ENCODE results near the gene SEC14L2. TPM values are rescaled to one million over a fixed set of nuclear protein-coding genes. Genes with fewer than 3 reads are reported as not detected.

The SEC14L2 gene
- 0.46 TPM for polyA plus RNA-seq (2012; ENCODE audit: low read depth, missing spikeins)

- FAIRE-seq (peak; percentile 70), DNase-seq (ENCODE audit: insufficient read length, low spot score) (no peak)
- TF ChIP-seq PAX5 (IDR thresholded peaks at IDR 0.05; ENCODE audit: insufficient read depth, low read length, severe bottlenecking) (no peak), SPI1 (IDR thresholded peaks at IDR 0.05; ENCODE audit: low read depth, low read length) (no peak), POLR2A (IDR thresholded peaks at IDR 0.05; ENCODE audit: low read depth, low read length) (no peak), TAF1 (IDR thresholded peaks at IDR 0.05; ENCODE audit: low read depth, low read length) (no peak), POLR2AphosphoS5 (IDR thresholded peaks at IDR 0.05; ENCODE audit: low read depth, low read length) (no peak), POU2F2 (IDR thresholded peaks at IDR 0.05; ENCODE audit: low read depth, low read length) (no peak)
Measured at GRCh38 chr22:30396871-30397655, at the start of gene SEC14L2. TSS of gene SEC14L2 (plus strand) at chr22:30397018. CDS start at chr22:30397117, 99 bp downstream.

GRCh38 chr22:30347255-30347892 is 49.4 kb upstream of the SEC14L2 start:
- TF ChIP-seq PAX5 (IDR thresholded peaks at IDR 0.05; ENCODE audit: insufficient read depth, low read length, severe bottlenecking) = no peak
- TF ChIP-seq SPI1 (IDR thresholded peaks at IDR 0.05; ENCODE audit: low read depth, low read length) = no peak
- TF ChIP-seq POLR2AphosphoS5 (IDR thresholded peaks at IDR 0.05; ENCODE audit: low read depth, low read length) = no peak
- TF ChIP-seq POU2F2 (IDR thresholded peaks at IDR 0.05; ENCODE audit: low read depth, low read length) = no peak
- no peak for TF ChIP-seq POLR2A (IDR thresholded peaks at IDR 0.05; ENCODE audit: low read depth, low read length)
- no peak for TF ChIP-seq TAF1 (IDR thresholded peaks at IDR 0.05; ENCODE audit: low read depth, low read length)
- DNase-seq (ENCODE audit: insufficient read length, low spot score) (no peak), FAIRE-seq (peak; percentile 45)

GRCh38 chr22:30348404-30348803 is 48.4 kb upstream of the SEC14L2 start:
- FAIRE-seq (peak; percentile 50), DNase-seq (ENCODE audit: insufficient read length, low spot score) (no peak)

GRCh38 chr22:30348809-30349208 is 48.0 kb upstream of the SEC14L2 start:
- no peak for DNase-seq (ENCODE audit: insufficient read length, low spot score)

More at GRCh38 chr22:30348404-30348803, 48.4 kb upstream of the SEC14L2 start:
- TF ChIP-seq TAF1 (IDR thresholded peaks at IDR 0.05; ENCODE audit: low read depth, low read length) (no peak), POU2F2 (IDR thresholded peaks at IDR 0.05; ENCODE audit: low read depth, low read length) (no peak), POLR2AphosphoS5 (IDR thresholded peaks at IDR 0.05; ENCODE audit: low read depth, low read length) (no peak), POLR2A (IDR thresholded peaks at IDR 0.05; ENCODE audit: low read depth, low read length) (no peak), SPI1 (IDR thresholded peaks at IDR 0.05; ENCODE audit: low read depth, low read length) (no peak), PAX5 (IDR thresholded peaks at IDR 0.05; ENCODE audit: insufficient read depth, low read length, severe bottlenecking) (no peak)

GRCh38 chr22:30351226-30351625 is 45.6 kb upstream of the SEC14L2 start:
- TF ChIP-seq SPI1 (IDR thresholded peaks at IDR 0.05; ENCODE audit: low read depth, low read length) (no peak), PAX5 (IDR thresholded peaks at IDR 0.05; ENCODE audit: insufficient read depth, low read length, severe bottlenecking) (no peak), POLR2A (IDR thresholded peaks at IDR 0.05; ENCODE audit: low read depth, low read length) (no peak), POLR2AphosphoS5 (IDR thresholded peaks at IDR 0.05; ENCODE audit: low read depth, low read length) (no peak), TAF1 (IDR thresholded peaks at IDR 0.05; ENCODE audit: low read depth, low read length) (no peak), POU2F2 (IDR thresholded peaks at IDR 0.05; ENCODE audit: low read depth, low read length) (no peak)
- DNase-seq (ENCODE audit: insufficient read length, low spot score) = no peak
- no peak for FAIRE-seq

More at GRCh38 chr22:30348809-30349208, 48.0 kb upstream of the SEC14L2 start:
- no peak for FAIRE-seq
- no peak for TF ChIP-seq POLR2AphosphoS5 (IDR thresholded peaks at IDR 0.05; ENCODE audit: low read depth, low read length)
- no peak for TF ChIP-seq TAF1 (IDR thresholded peaks at IDR 0.05; ENCODE audit: low read depth, low read length)
- no peak for TF ChIP-seq SPI1 (IDR thresholded peaks at IDR 0.05; ENCODE audit: low read depth, low read length)
- TF ChIP-seq PAX5 (IDR thresholded peaks at IDR 0.05; ENCODE audit: insufficient read depth, low read length, severe bottlenecking) = no peak
- no peak for TF ChIP-seq POU2F2 (IDR thresholded peaks at IDR 0.05; ENCODE audit: low read depth, low read length)
- TF ChIP-seq POLR2A (IDR thresholded peaks at IDR 0.05; ENCODE audit: low read depth, low read length) = no peak

GRCh38 chr22:30354644-30355043 is 42.2 kb upstream of the SEC14L2 start:
- no peak for DNase-seq (ENCODE audit: insufficient read length, low spot score)
- no peak for FAIRE-seq
- no peak for TF ChIP-seq TAF1 (IDR thresholded peaks at IDR 0.05; ENCODE audit: low read depth, low read length)
- TF ChIP-seq POLR2AphosphoS5 (IDR thresholded peaks at IDR 0.05; ENCODE audit: low read depth, low read length) = no peak
- TF ChIP-seq POLR2A (IDR thresholded peaks at IDR 0.05; ENCODE audit: low read depth, low read length) = no peak
- TF ChIP-seq POU2F2 (IDR thresholded peaks at IDR 0.05; ENCODE audit: low read depth, low read length) = no peak
- no peak for TF ChIP-seq PAX5 (IDR thresholded peaks at IDR 0.05; ENCODE audit: insufficient read depth, low read length, severe bottlenecking)
- TF ChIP-seq SPI1 (IDR thresholded peaks at IDR 0.05; ENCODE audit: low read depth, low read length) = no peak

- peak; percentile 95 for DNase-seq (ENCODE audit: insufficient read length, low spot score)
- TF ChIP-seq SPI1 (IDR thresholded peaks at IDR 0.05; ENCODE audit: low read depth, low read length) = no peak
- TF ChIP-seq POU2F2 (IDR thresholded peaks at IDR 0.05; ENCODE audit: low read depth, low read length) = peak; percentile 61; the same call in 1 of the 2 replicates
- no peak for TF ChIP-seq PAX5 (IDR thresholded peaks at IDR 0.05; ENCODE audit: insufficient read depth, low read length, severe bottlenecking)
- TF ChIP-seq POLR2AphosphoS5 (IDR thresholded peaks at IDR 0.05; ENCODE audit: low read depth, low read length) = peak; percentile 97
- peak; percentile 93 for TF ChIP-seq POLR2A (IDR thresholded peaks at IDR 0.05; ENCODE audit: low read depth, low read length)
- peak; percentile 81; the same call in 1 of the 2 replicates for TF ChIP-seq TAF1 (IDR thresholded peaks at IDR 0.05; ENCODE audit: low read depth, low read length)
- FAIRE-seq = peak; percentile 99
Measured at GRCh38 chr22:30356449-30357235, 40.2 kb upstream of the SEC14L2 start, which contains the start of the genes CCDC157 and SF3A1. TSS of gene CCDC157 (plus strand) at chr22:30357007. CDS start at chr22:30366001, 8,994 bp downstream. TSS of gene SF3A1 (minus strand) at chr22:30356894. CDS start at chr22:30356792, 102 bp downstream.

GRCh38 chr22:30357236-30357570 is 39.6 kb upstream of the SEC14L2 start:
- DNase-seq (ENCODE audit: insufficient read length, low spot score) (peak; percentile 37), FAIRE-seq (no peak)
- TF ChIP-seq TAF1 (IDR thresholded peaks at IDR 0.05; ENCODE audit: low read depth, low read length) (no peak), PAX5 (IDR thresholded peaks at IDR 0.05; ENCODE audit: insufficient read depth, low read length, severe bottlenecking) (no peak), SPI1 (IDR thresholded peaks at IDR 0.05; ENCODE audit: low read depth, low read length) (no peak), POLR2A (IDR thresholded peaks at IDR 0.05; ENCODE audit: low read depth, low read length) (no peak), POLR2AphosphoS5 (IDR thresholded peaks at IDR 0.05; ENCODE audit: low read depth, low read length) (no peak), POU2F2 (IDR thresholded peaks at IDR 0.05; ENCODE audit: low read depth, low read length) (no peak)

Measured in GM12891 (cell line).